Measurements from ENCODE around the gene PLA2G2C. TPM values are rescaled to one million over a fixed set of nuclear protein-coding genes. Genes with fewer than 3 reads are reported as not detected.

Gene PLA2G2C
- total RNA-seq, 5 donors from 2014 or later (not counting 1 experiment from before 2014, with no cell fraction given), result 0.85 TPM; not detected in 4

GRCh38 chr1:20178634-20179370 lies 7.5 kb downstream of the PLA2G2C start:
- Histone ChIP-seq H3K27me3 (replicated peaks in 1 of 2; ENCODE audit: control insufficient read depth in 2 of 2, extremely low read depth in 1 of 2, insufficient read depth in 2 of 2, low read length in 1 of 2) (no peaks in the 10 kb centered on the region), H3K36me3 (ENCODE audit: control insufficient read depth in 2 of 2, extremely low read depth in 1 of 2, insufficient read depth in 1 of 2, low read length in 1 of 2) (no peaks in the 10 kb centered on the region), H3K4me1 (ENCODE audit: control insufficient read depth in 1 of 2, extremely low read depth in 1 of 2, insufficient read depth in 2 of 2, low read length in 2 of 2) (no peaks in the 10 kb centered on the region), H3K27ac (ENCODE audit: low read length) (no peak overlapping the region), H3K9me3 (no peaks in the 10 kb centered on the region), H3K4me3 (ENCODE audit: control insufficient read depth in 1 of 2, extremely low read depth in 1 of 2, low read length in 1 of 2) (no peak overlapping the region)
- H3K27ac Mint-ChIP-seq, result peak overlapping the region in 1 of 2 donors; percentile 61
- WGBS (ENCODE audit: insufficient coverage), result 69% methylated on average over 4 of the region's 13 CpGs
- no peaks in the 10 kb centered on the region for H3K36me3 Mint-ChIP-seq
- H3K4me3 Mint-ChIP-seq, result no peak overlapping the region
- peaks cover 0 to 3% (median 0%) of the 10 kb centered on the region in 3 donors for H3K9me3 Mint-ChIP-seq
- no peak for DNase-seq
- ATAC-seq (replicated peaks in 1 of 4), result no peak
- ChIA-PET POLR2A (interaction anchor here in 1 of 2 donors (0.6 kb wide), 1 partner anchor 243 kb away, joined by 10 read pairs; no protein-coding TSS in a partner anchor), CTCF (interaction anchor here (0.7 to 1.7 kb wide), 3 partner anchors 15 to 196 kb away, joined by 3 to 6 read pairs (median 4); no protein-coding TSS in a partner anchor)
- peaks cover 6 to 11% (median 7%) of the 10 kb centered on the region in 3 donors for H3K4me1 Mint-ChIP-seq
- no peaks in the 10 kb centered on the region for H3K27me3 Mint-ChIP-seq

GRCh38 chr1:20174937-20175666 lies 11.2 kb downstream of the PLA2G2C start:
- Histone ChIP-seq H3K27me3 (replicated peaks in 1 of 2; ENCODE audit: control insufficient read depth in 2 of 2, extremely low read depth in 1 of 2, insufficient read depth in 2 of 2, low read length in 1 of 2) (no peaks in the 10 kb centered on the region), H3K9me3 (no peaks in the 10 kb centered on the region), H3K4me1 (ENCODE audit: control insufficient read depth in 1 of 2, extremely low read depth in 1 of 2, insufficient read depth in 2 of 2, low read length in 2 of 2) (peaks cover 0 to 14% of the 10 kb centered on the region in 2 experiments), H3K27ac (ENCODE audit: low read length) (no peak overlapping the region), H3K36me3 (ENCODE audit: control insufficient read depth in 2 of 2, extremely low read depth in 1 of 2, insufficient read depth in 1 of 2, low read length in 1 of 2) (no peaks in the 10 kb centered on the region), H3K4me3 (ENCODE audit: control insufficient read depth in 1 of 2, extremely low read depth in 1 of 2, low read length in 1 of 2) (no peak overlapping the region)
- ChIA-PET CTCF (interaction anchor here in 1 of 2 donors (1.0 kb wide), 1 partner anchor 48 kb away, joined by 3 read pairs; no protein-coding TSS in a partner anchor), POLR2A (no interaction called here)
- Mint-ChIP-seq H3K27ac (no peak overlapping the region), H3K36me3 (no peaks in the 10 kb centered on the region), H3K27me3 (no peaks in the 10 kb centered on the region), H3K4me3 (no peak overlapping the region), H3K9me3 (peaks cover 0 to 3% (median 0%) of the 10 kb centered on the region in 3 donors), H3K4me1 (peaks cover 12 to 17% (median 15%) of the 10 kb centered on the region in 3 donors)
- 20% methylated on average over 1 of the region's 9 CpGs for WGBS (ENCODE audit: insufficient coverage)
- no peak for ATAC-seq (replicated peaks in 1 of 4)
- no peak for DNase-seq

GRCh38 chr1:20172033-20172590 lies 14.2 kb downstream of the PLA2G2C start:
- H3K27me3 Mint-ChIP-seq, result no peaks in the 10 kb centered on the region
- H3K9me3 Mint-ChIP-seq, result no peaks in the 10 kb centered on the region
- Histone ChIP-seq H3K27me3 (replicated peaks in 1 of 2; ENCODE audit: control insufficient read depth in 2 of 2, extremely low read depth in 1 of 2, insufficient read depth in 2 of 2, low read length in 1 of 2) (peaks cover 0 to 9% of the 10 kb centered on the region in 2 experiments), H3K4me3 (ENCODE audit: control insufficient read depth in 1 of 2, extremely low read depth in 1 of 2, low read length in 1 of 2) (no peak overlapping the region), H3K4me1 (ENCODE audit: control insufficient read depth in 1 of 2, extremely low read depth in 1 of 2, insufficient read depth in 2 of 2, low read length in 2 of 2) (peaks cover 0 to 14% of the 10 kb centered on the region in 2 experiments), H3K27ac (ENCODE audit: low read length) (no peak overlapping the region), H3K9me3 (no peaks in the 10 kb centered on the region), H3K36me3 (ENCODE audit: control insufficient read depth in 2 of 2, extremely low read depth in 1 of 2, insufficient read depth in 1 of 2, low read length in 1 of 2) (no peaks in the 10 kb centered on the region)
- DNase-seq (no peak), ATAC-seq (replicated peaks in 1 of 4) (no peak)
- 95% methylated on average over 11 of the region's 12 CpGs for WGBS (ENCODE audit: insufficient coverage)
- ChIA-PET POLR2A (no interaction called here), CTCF (interaction anchor here (0.6 to 1.3 kb wide), 3 partner anchors 18 to 414 kb away, joined by 3 read pairs; no protein-coding TSS in a partner anchor)
- H3K27ac Mint-ChIP-seq, result peak overlapping the region in 1 of 2 donors; percentile 36
- peaks cover 12 to 17% (median 15%) of the 10 kb centered on the region in 3 donors for H3K4me1 Mint-ChIP-seq
- no peaks in the 10 kb centered on the region for H3K36me3 Mint-ChIP-seq
- no peak overlapping the region for H3K4me3 Mint-ChIP-seq

GRCh38 chr1:20169932-20170331 lies 16.4 kb downstream of the PLA2G2C start:
- ATAC-seq (replicated peaks in 1 of 4), result no peak
- CTCF ChIA-PET, result interaction anchor here (0.6 to 1.0 kb wide), 2 partner anchors 17 to 421 kb away, joined by 3 read pairs; no protein-coding TSS in a partner anchor
- H3K36me3 ChIP-seq (ENCODE audit: control insufficient read depth in 2 of 2, extremely low read depth in 1 of 2, insufficient read depth in 1 of 2, low read length in 1 of 2), result no peaks in the 10 kb centered on the region
- H3K9me3 ChIP-seq, result no peaks in the 10 kb centered on the region
- H3K36me3 Mint-ChIP-seq, result peaks cover 4% of the 10 kb centered on the region
- H3K9me3 Mint-ChIP-seq, result peaks cover 4 to 5% (median 5%) of the 10 kb centered on the region in 3 donors
- peaks cover 0 to 20% of the 10 kb centered on the region in 2 experiments for H3K27me3 ChIP-seq (replicated peaks in 1 of 2; ENCODE audit: control insufficient read depth in 2 of 2, extremely low read depth in 1 of 2, insufficient read depth in 2 of 2, low read length in 1 of 2)
- H3K27ac ChIP-seq (ENCODE audit: low read length), result no peak overlapping the region
- H3K4me1 ChIP-seq (ENCODE audit: control insufficient read depth in 1 of 2, extremely low read depth in 1 of 2, insufficient read depth in 2 of 2, low read length in 2 of 2), result peaks cover 0 to 14% of the 10 kb centered on the region in 2 experiments
- H3K4me3 ChIP-seq (ENCODE audit: control insufficient read depth in 1 of 2, extremely low read depth in 1 of 2, low read length in 1 of 2), result no peak overlapping the region
- POLR2A ChIA-PET, result no interaction called here
- 92% methylated on average over 2 of the region's 5 CpGs for WGBS (ENCODE audit: insufficient coverage)
- H3K4me3 Mint-ChIP-seq, result no peak overlapping the region
- no peak overlapping the region for H3K27ac Mint-ChIP-seq
- peaks cover 9 to 14% (median 14%) of the 10 kb centered on the region in 3 donors for H3K4me1 Mint-ChIP-seq
- no peaks in the 10 kb centered on the region for H3K27me3 Mint-ChIP-seq
- DNase-seq, result no peak

GRCh38 chr1:20168564-20169491 lies 17.5 kb downstream of the PLA2G2C start:
- H3K27ac Mint-ChIP-seq, result no peak overlapping the region
- ATAC-seq (replicated peaks in 1 of 4), result no peak

More at GRCh38 chr1:20168564-20169491, 17.5 kb downstream of the PLA2G2C start:
- ChIA-PET POLR2A (no interaction called here), CTCF (no interaction called here)
- H3K36me3 ChIP-seq (ENCODE audit: control insufficient read depth in 2 of 2, extremely low read depth in 1 of 2, insufficient read depth in 1 of 2, low read length in 1 of 2), result no peaks in the 10 kb centered on the region
- 83% methylated on average over 1 of the region's 9 CpGs for WGBS (ENCODE audit: insufficient coverage)
- H3K27me3 Mint-ChIP-seq, result no peaks in the 10 kb centered on the region
- H3K36me3 Mint-ChIP-seq, result peaks cover 4% of the 10 kb centered on the region
- H3K4me3 Mint-ChIP-seq, result no peak overlapping the region
- H3K9me3 ChIP-seq, result no peaks in the 10 kb centered on the region
- peaks cover 0 to 14% of the 10 kb centered on the region in 2 experiments for H3K4me1 ChIP-seq (ENCODE audit: control insufficient read depth in 1 of 2, extremely low read depth in 1 of 2, insufficient read depth in 2 of 2, low read length in 2 of 2)
- H3K27me3 ChIP-seq (replicated peaks in 1 of 2; ENCODE audit: control insufficient read depth in 2 of 2, extremely low read depth in 1 of 2, insufficient read depth in 2 of 2, low read length in 1 of 2), result peaks cover 0 to 26% of the 10 kb centered on the region in 2 experiments
- H3K4me3 ChIP-seq (ENCODE audit: control insufficient read depth in 1 of 2, extremely low read depth in 1 of 2, low read length in 1 of 2), result no peak overlapping the region
- peaks cover 6 to 10% (median 9%) of the 10 kb centered on the region in 3 donors for H3K9me3 Mint-ChIP-seq
- H3K4me1 Mint-ChIP-seq, result peaks cover 9 to 12% (median 12%) of the 10 kb centered on the region in 3 donors
- DNase-seq, result no peak
- H3K27ac ChIP-seq (ENCODE audit: low read length), result no peak overlapping the region

Measured in T-cell (primary cell).